ENCODE data around the gene USP19.
A peak's percentile ranks its signal among the peaks of the same experiment; 100 is the strongest.

The USP19 gene

DNA sequence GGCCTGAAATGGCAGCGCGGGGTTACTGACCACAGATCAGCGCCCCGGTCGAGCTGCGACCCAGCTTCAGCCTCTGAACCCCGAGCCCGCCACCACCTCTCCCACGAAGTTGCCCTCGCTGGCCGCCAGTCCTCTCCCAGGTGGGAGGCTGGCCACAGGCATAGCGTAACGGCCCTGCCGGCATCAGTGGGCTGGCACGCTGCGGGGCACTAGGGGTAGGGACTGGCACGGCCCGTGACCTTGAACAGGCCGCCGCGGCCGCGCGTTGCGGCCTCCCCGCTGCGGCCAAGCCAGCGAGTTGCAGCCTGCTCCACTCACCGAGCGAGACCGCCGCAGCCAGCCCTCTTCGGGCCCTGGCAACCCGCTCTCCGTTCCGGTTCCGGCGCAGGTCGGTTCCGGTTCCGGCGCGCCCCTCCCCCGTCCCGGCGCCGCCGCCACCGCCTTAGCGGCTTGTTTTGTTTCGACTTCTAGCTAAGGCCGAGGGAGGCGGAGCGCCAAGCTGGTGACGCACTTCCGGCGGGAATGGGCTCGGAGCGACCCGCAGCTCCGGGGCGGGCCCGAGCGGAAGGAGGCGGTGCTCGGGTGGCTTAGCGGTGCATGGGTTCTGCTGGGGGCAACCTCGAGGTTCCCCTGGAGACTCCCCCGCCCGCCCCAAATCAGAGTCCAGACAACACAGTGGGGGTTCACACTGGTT, at the start of gene USP19:
USP19 (minus strand) TSS at position 386 of the 694 bp plus-strand sequence. CDS start 1,678 bp downstream, outside the sequence.
- DNase-seq, result peak; percentile 94 to 96

GRCh38 chr3:49166752-49167556, 46.3 kb upstream of the USP19 start:
- DNase-seq, result peak in 1 of 2 experiments; percentile 20

GRCh38 chr3:49165771-49166751, 45.4 kb upstream of the USP19 start, which contains the start of gene CCDC71:
Gene CCDC71 (minus strand): TSS chr3:49166331. CDS start chr3:49164208, 2,123 bp downstream.
- peak; percentile 76 to 80 for DNase-seq

- DNase-seq, result no peak
These were observed 44.5 kb upstream of the USP19 start for GRCh38 chr3:49164983-49165720.

GRCh38 chr3:49163609-49164008, 43.0 kb upstream of the USP19 start:
- DNase-seq, result no peak

GRCh38 chr3:49162751-49163419, 42.3 kb upstream of the USP19 start:
- DNase-seq, result no peak

- DNase-seq, result peak in 1 of 2 experiments; percentile 25
These were observed 41.3 kb upstream of the USP19 start for GRCh38 chr3:49161808-49162530.

DNA sequence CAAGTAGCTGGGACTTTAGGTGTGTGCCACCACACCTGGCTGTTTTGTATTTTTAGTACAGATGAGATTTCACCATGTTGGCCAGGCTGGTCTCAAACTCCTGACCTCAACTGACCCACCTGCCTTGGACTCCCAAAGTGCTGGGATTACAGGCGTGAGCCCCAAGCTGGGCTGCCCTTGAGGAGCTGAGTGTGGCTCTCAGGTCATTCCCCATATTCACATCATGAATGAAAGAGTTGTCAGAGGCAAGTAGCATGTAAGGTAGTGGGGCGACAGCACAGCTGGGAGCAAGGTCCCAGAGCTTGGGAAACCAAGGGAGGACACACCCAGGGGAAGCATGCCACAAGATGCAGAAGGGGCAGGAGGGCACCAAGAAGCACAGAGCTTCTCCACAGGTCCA, 40.6 kb upstream of the USP19 start:
- no peak for DNase-seq

GRCh38 chr3:49158792-49159191, 38.2 kb upstream of the USP19 start:
- no peak for DNase-seq

DNA sequence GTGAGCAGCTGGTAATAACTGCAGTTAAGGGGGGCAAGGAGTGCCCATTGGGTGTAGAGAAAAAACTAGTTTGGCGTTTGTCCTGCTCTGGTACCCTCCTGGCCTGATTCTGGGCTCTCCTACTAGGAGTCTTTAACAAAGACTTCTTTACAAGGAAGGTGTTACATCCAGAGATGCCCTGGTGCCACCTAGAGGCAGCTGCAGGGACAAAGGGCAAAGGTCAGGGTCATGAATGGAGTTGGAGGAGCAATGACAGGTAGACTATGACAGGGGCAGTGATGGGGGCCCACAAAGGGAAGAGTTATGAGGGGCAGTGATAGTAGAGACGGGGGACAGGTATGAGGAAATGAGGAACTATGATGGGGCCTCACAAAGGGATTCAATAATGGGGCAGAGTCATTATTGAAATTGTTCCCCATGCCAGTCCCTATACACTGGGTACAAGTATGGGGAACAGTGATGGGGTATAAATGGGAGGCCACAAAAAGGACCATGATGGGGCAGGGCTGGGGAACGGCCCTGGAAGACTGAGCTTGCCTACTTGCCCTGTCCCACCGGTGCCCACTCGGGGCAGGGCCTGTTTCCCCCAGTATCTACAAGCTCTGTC, 37.6 kb upstream of the USP19 start:
- peak; percentile 64 to 70 for DNase-seq

GRCh38 chr3:49157289-49157688, 36.7 kb upstream of the USP19 start:
- DNase-seq, result no peak

- DNase-seq, result no peak
These were observed 32.8 kb upstream of the USP19 start for GRCh38 chr3:49153349-49153912.

DNA sequence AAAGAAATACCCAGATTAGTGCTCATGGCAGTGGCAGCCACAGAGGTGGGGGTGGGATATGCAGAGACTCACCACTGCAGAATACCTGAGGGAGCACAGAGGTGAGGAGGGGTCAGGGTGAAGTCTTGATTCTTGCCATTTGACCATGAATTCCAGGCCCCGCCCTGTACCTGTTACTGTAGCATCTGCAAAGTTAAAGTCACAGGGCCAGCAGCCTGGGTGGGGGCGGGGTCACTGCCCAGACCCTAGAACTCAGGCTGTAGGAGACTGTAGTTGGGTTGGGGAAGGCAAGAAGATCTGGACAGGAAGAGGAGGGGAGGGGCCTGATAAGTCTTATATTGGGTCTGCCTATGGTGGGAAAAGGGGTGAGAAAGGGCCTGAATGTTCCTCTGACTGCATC, 31.0 kb upstream of the USP19 start:
- DNase-seq, result no peak

GRCh38 chr3:49148159-49148558, 27.5 kb upstream of the USP19 start:
- DNase-seq, result no peak

- no peak for DNase-seq
These were observed 19.5 kb upstream of the USP19 start for GRCh38 chr3:49140080-49140479.

- DNase-seq, result no peak
These were observed 14.9 kb upstream of the USP19 start for GRCh38 chr3:49135499-49135898.

GRCh38 chr3:49134471-49135265, 14.0 kb upstream of the USP19 start:
- no peak for DNase-seq

DNA sequence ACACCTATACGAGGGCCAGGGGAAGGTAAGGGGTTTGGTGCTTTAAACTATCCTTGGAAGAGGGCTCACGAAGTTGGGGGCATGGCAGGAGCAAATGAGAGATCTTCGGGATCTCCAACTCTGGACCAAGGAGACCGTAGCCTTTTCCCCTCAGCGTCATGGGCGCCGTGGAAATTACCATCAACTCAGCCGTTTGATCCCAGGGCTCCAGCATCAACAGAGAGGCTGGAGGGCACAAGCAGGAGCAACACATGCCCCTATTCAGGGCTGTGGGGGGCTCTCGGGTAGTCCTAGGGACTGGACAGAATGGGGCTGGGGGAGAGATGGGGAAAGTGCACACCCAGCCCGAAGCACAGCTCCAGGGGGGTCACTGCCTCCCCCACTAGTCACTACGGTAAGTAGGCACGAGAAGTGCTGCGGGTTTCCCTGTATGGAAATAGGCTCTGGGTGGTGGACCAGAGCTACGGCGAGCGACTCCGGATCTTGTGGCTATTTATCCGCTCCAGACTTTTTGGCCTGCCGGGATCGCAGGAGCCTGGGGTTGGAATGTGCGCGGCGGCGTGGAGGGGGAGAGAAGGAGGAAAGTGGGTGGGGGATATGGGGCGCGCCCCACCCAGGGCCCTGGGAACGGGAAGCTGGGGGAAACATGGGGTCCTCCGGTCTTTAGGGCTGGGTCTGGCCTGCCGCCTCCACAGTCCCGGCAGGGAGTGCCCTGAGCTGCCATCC, 12.8 kb upstream of the USP19 start:
- DNase-seq, result no peak

Data from activated CD4-positive, alpha-beta T cell treated with anti-CD3 and anti-CD28 coated beads, Interleukin-2, amount 50 U/mL, for 48 hours (primary cell).